AG09319 (cell line): Measurements from ENCODE around the gene NDRG4.
"Not testable (repeated sequence)": the region's sequence is repeated elsewhere in the genome, so short reads cannot be mapped to it uniquely, and the experiment has no call there.

Experiments
- DNase-seq: peaks from one replicate; pipeline ENCODE4 v3.0.0-alpha.2; 2010; ENCODE audit warnings: low read depth; ENCODE audit errors: extremely low read depth
- CTCF ChIP-seq: IDR thresholded peaks from 2 replicates; pipeline ENCODE4 v1.5.1; 2011; ENCODE audit warnings: low read depth, mild to moderate bottlenecking, inconsistent platforms, low read length, moderate library complexity

NDRG4 gene

GRCh38 chr16:58490065-58490464, 9.9 kb upstream of the NDRG4 start:
- TF ChIP-seq CTCF, result no peak
- no peak for DNase-seq

GRCh38 chr16:58490539-58490938, 9.4 kb upstream of the NDRG4 start:
- DNase-seq, result not testable (repeated sequence)

GRCh38 chr16:58492066-58492465, 7.9 kb upstream of the NDRG4 start:
- no peak for DNase-seq
- TF ChIP-seq CTCF, result no peak

GRCh38 chr16:58492735-58493134, 7.2 kb upstream of the NDRG4 start:
- DNase-seq, result no peak
- no peak for TF ChIP-seq CTCF

- DNase-seq, result no peak
- TF ChIP-seq CTCF, result no peak
These were observed 6.0 kb upstream of the NDRG4 start for GRCh38 chr16:58493756-58494431.

- peak; percentile 92 for DNase-seq
- peak; percentile 79 for TF ChIP-seq CTCF
These were observed 4.9 kb upstream of the NDRG4 start for GRCh38 chr16:58494981-58495520.

GRCh38 chr16:58495521-58496331, 4.2 kb upstream of the NDRG4 start:
- DNase-seq, result no peak
- no peak for TF ChIP-seq CTCF
